ENCODE measurements around the gene CBARP. TPM values are rescaled to one million over a fixed set of nuclear protein-coding genes. Genes with fewer than 3 reads are reported as not detected.
A peak's percentile ranks its signal among the peaks of the same experiment; 100 is the strongest.

CBARP gene
- total and polyA plus RNA-seq, 2 of the 13 experiments (the other 11 are each of a cell fraction or from before 2014, with no cell fraction given) = 1.2 to 1.4 TPM

DNA sequence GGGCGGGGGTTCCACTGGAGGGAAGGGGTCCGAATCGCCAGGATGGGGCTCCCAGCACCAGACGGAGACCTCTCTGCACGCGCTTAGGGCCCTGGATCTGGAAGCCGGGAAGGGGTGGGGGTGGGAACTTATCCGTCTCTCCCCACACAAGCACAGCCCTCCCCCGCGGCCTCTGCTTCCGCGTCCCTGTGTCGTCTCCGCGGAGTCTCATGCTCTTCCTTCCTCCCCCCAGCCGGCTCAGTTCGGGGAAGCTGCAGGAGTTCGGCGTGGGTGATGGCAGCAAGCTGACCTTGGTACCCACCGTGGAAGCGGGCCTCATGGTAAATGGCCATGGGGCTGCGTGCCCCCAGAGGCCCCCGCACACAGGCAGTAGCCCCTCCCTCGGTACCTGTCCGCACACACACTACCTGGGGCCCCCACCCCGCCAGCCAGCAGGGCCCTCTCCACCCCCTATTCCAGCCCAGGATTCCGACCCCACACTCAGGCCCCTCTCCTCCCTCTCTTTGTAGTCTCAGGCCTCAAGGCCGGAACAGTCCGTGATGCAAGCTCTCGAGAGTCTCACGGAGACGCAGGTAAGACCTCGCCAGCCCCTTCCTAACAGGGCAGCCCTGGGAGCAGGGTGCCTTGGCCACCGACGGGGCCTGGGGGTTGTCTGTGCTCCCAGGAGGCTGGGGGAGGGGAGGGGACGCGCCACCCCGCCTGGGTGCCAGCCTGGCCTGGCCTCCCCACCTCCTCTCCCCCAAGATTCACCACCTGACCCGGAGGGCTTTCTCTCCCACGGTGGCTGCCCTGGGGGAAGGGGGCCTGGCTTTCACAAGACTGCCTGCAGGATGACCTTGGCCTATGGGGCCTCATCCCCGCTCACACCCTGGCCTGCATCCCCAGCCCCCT is 13.8 kb upstream of the CBARP start (continued):
- TF ChIP-seq ONECUT2 (CRISPR knock-in tag; IDR thresholded peaks at IDR 0.05) (no peak), ZNF282 (IDR thresholded peaks at IDR 0.05; ENCODE audit: partially characterized antibody) (no peak), ZNF687 (CRISPR knock-in tag; IDR thresholded peaks at IDR 0.05) (peak; percentile 57), SAFB2 (CRISPR knock-in tag; IDR thresholded peaks at IDR 0.05; ENCODE audit: borderline replicate concordance, low read depth) (no peak), AGO1 (IDR thresholded peaks at IDR 0.05; ENCODE audit: low read depth, low read length, poor library complexity, severe bottlenecking) (peak; percentile 95), ETV5 (CRISPR knock-in tag; IDR thresholded peaks at IDR 0.05; ENCODE audit: borderline replicate concordance) (no peak; the same call in 1 of the 2 replicates), RCOR2 (CRISPR knock-in tag; IDR thresholded peaks at IDR 0.05) (no peak), ZNF772 (CRISPR knock-in tag; IDR thresholded peaks at IDR 0.05) (no peak), TAF1 (CRISPR knock-in tag; IDR thresholded peaks at IDR 0.05) (peak; percentile 38), ZSCAN12 (CRISPR knock-in tag; IDR thresholded peaks at IDR 0.05) (no peak), SP140L (CRISPR knock-in tag; IDR thresholded peaks at IDR 0.05; ENCODE audit: borderline replicate concordance) (no peak), ISX (CRISPR knock-in tag; conservative IDR thresholded peaks at IDR 0.05) (no peak), ZNF280B (CRISPR knock-in tag; IDR thresholded peaks at IDR 0.05; ENCODE audit: borderline replicate concordance) (no peak), GATAD2A (CRISPR knock-in tag; IDR thresholded peaks at IDR 0.05) (no peak), ELK4 (CRISPR knock-in tag; IDR thresholded peaks at IDR 0.05; ENCODE audit: borderline replicate concordance) (no peak)
- TF ChIP-seq, protein P1, sequence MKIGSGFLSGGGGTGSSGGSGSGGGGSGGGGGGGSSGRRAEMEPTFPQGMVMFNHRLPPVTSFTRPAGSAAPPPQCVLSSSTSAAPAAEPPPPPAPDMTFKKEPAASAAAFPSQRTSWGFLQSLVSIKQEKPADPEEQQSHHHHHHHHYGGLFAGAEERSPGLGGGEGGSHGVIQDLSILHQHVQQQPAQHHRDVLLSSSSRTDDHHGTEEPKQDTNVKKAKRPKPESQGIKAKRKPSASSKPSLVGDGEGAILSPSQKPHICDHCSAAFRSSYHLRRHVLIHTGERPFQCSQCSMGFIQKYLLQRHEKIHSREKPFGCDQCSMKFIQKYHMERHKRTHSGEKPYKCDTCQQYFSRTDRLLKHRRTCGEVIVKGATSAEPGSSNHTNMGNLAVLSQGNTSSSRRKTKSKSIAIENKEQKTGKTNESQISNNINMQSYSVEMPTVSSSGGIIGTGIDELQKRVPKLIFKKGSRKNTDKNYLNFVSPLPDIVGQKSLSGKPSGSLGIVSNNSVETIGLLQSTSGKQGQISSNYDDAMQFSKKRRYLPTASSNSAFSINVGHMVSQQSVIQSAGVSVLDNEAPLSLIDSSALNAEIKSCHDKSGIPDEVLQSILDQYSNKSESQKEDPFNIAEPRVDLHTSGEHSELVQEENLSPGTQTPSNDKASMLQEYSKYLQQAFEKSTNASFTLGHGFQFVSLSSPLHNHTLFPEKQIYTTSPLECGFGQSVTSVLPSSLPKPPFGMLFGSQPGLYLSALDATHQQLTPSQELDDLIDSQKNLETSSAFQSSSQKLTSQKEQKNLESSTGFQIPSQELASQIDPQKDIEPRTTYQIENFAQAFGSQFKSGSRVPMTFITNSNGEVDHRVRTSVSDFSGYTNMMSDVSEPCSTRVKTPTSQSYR (CRISPR knock-in tag; IDR thresholded peaks at IDR 0.05; ENCODE audit: borderline replicate concordance) = peak; percentile 92
- TF ChIP-seq, protein P2, sequence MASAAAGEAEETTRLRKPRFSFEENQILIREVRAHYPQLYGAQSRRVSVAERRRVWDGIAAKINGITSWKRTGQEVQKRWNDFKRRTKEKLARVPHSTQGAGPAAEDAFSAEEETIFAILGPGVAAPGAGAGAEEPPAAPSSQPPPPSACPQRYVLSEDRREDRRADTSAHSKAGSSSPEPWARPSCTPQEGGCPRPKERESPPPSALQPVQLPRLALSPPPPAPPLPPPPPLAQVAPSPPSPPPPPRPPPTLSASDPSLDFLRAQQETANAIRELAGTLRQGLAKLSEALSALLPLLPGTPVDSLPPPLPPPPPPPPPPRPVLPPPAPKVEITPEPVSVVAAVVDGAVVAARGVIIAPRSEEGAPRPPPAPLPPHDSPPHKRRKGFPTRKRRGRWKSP (CRISPR knock-in tag; IDR thresholded peaks at IDR 0.05) = peak; percentile 8; the same call in 1 of the 2 replicates
